ENCODE measurements around the gene HMGXB4. TPM values are rescaled to one million over a fixed set of nuclear protein-coding genes. Genes with fewer than 3 reads are reported as not detected.

Gene HMGXB4
- polyA plus RNA-seq, 1 donor, result 18.6 TPM

- H3K27ac ChIP-seq (ENCODE audit: low read length), result no peak overlapping the region
Measured at GRCh38 chr22:35326854-35327562, 69.7 kb downstream of the HMGXB4 start.

GRCh38 chr22:35327690-35328471 lies 70.6 kb downstream of the HMGXB4 start:
- H3K27ac ChIP-seq (ENCODE audit: low read length), result peak overlapping the region; percentile 73
- no CpG with 5 or more reads among the region's 21 CpGs for WGBS (ENCODE audit: insufficient coverage, low lambda C conversion rate)

More at GRCh38 chr22:35326854-35327562, 69.7 kb downstream of the HMGXB4 start:
- Histone ChIP-seq H3K9me3 (ENCODE audit: control insufficient read depth, low read depth, low read length) (no peaks in the 10 kb centered on the region), H3K4me3 (ENCODE audit: low read length) (no peak overlapping the region), H3K4me1 (ENCODE audit: control insufficient read depth, insufficient read depth, low read length) (peaks cover 28% of the 10 kb centered on the region), H3K27me3 (ENCODE audit: control insufficient read depth, insufficient read depth, low read length) (no peaks in the 10 kb centered on the region), H3K36me3 (ENCODE audit: control insufficient read depth, insufficient read depth, low read length) (peaks cover 76% of the 10 kb centered on the region)
- no peak for DNase-seq
- no CpG with 5 or more reads among the region's 17 CpGs for WGBS (ENCODE audit: insufficient coverage, low lambda C conversion rate)

GRCh38 chr22:35328472-35328885 lies 71.2 kb downstream of the HMGXB4 start:
- Histone ChIP-seq H3K27me3 (ENCODE audit: control insufficient read depth, insufficient read depth, low read length) (no peaks in the 10 kb centered on the region), H3K9me3 (ENCODE audit: control insufficient read depth, low read depth, low read length) (no peaks in the 10 kb centered on the region), H3K36me3 (ENCODE audit: control insufficient read depth, insufficient read depth, low read length) (peaks cover 71% of the 10 kb centered on the region), H3K4me3 (ENCODE audit: low read length) (no peak overlapping the region), H3K27ac (ENCODE audit: low read length) (peak overlapping the region; percentile 73), H3K4me1 (ENCODE audit: control insufficient read depth, insufficient read depth, low read length) (peaks cover 41% of the 10 kb centered on the region)
- peak; percentile 85 to 89 for DNase-seq
- WGBS (ENCODE audit: insufficient coverage, low lambda C conversion rate), result no CpG with 5 or more reads among the region's 15 CpGs

More at GRCh38 chr22:35327690-35328471, 70.6 kb downstream of the HMGXB4 start:
- H3K4me3 ChIP-seq (ENCODE audit: low read length), result no peak overlapping the region
- no peak for DNase-seq
- H3K4me1 ChIP-seq (ENCODE audit: control insufficient read depth, insufficient read depth, low read length), result peaks cover 35% of the 10 kb centered on the region
- H3K36me3 ChIP-seq (ENCODE audit: control insufficient read depth, insufficient read depth, low read length), result peaks cover 71% of the 10 kb centered on the region
- no peaks in the 10 kb centered on the region for H3K9me3 ChIP-seq (ENCODE audit: control insufficient read depth, low read depth, low read length)
- no peaks in the 10 kb centered on the region for H3K27me3 ChIP-seq (ENCODE audit: control insufficient read depth, insufficient read depth, low read length)

- 73% methylated on average over 5 of the region's 12 CpGs for WGBS (ENCODE audit: insufficient coverage, low lambda C conversion rate)
- DNase-seq, result peak in 1 of 2 donors; percentile 30
- Histone ChIP-seq H3K27ac (ENCODE audit: low read length) (peak overlapping the region; percentile 73), H3K9me3 (ENCODE audit: control insufficient read depth, low read depth, low read length) (no peaks in the 10 kb centered on the region), H3K4me1 (ENCODE audit: control insufficient read depth, insufficient read depth, low read length) (peaks cover 45% of the 10 kb centered on the region), H3K36me3 (ENCODE audit: control insufficient read depth, insufficient read depth, low read length) (peaks cover 71% of the 10 kb centered on the region), H3K27me3 (ENCODE audit: control insufficient read depth, insufficient read depth, low read length) (no peaks in the 10 kb centered on the region), H3K4me3 (ENCODE audit: low read length) (no peak overlapping the region)
Measured at GRCh38 chr22:35329114-35329847, 72.0 kb downstream of the HMGXB4 start.

GRCh38 chr22:35330258-35330861 lies 73.1 kb downstream of the HMGXB4 start:
- peak in 1 of 2 donors; percentile 74 for DNase-seq
- peaks cover 45% of the 10 kb centered on the region for H3K4me1 ChIP-seq (ENCODE audit: control insufficient read depth, insufficient read depth, low read length)
- peak overlapping the region; percentile 70 for H3K27ac ChIP-seq (ENCODE audit: low read length)
- H3K9me3 ChIP-seq (ENCODE audit: control insufficient read depth, low read depth, low read length), result no peaks in the 10 kb centered on the region
- no peak overlapping the region for H3K4me3 ChIP-seq (ENCODE audit: low read length)
- H3K27me3 ChIP-seq (ENCODE audit: control insufficient read depth, insufficient read depth, low read length), result no peaks in the 10 kb centered on the region
- no CpG with 5 or more reads among the region's 16 CpGs for WGBS (ENCODE audit: insufficient coverage, low lambda C conversion rate)
- peaks cover 74% of the 10 kb centered on the region for H3K36me3 ChIP-seq (ENCODE audit: control insufficient read depth, insufficient read depth, low read length)

- H3K9me3 ChIP-seq (ENCODE audit: control insufficient read depth, low read depth, low read length), result no peaks in the 10 kb centered on the region
- no peak overlapping the region for H3K4me3 ChIP-seq (ENCODE audit: low read length)
- WGBS (ENCODE audit: insufficient coverage, low lambda C conversion rate), result no CpG with 5 or more reads among the region's 6 CpGs
- peaks cover 45% of the 10 kb centered on the region for H3K4me1 ChIP-seq (ENCODE audit: control insufficient read depth, insufficient read depth, low read length)
- DNase-seq, result peak; percentile 74 to 89
- peaks cover 74% of the 10 kb centered on the region for H3K36me3 ChIP-seq (ENCODE audit: control insufficient read depth, insufficient read depth, low read length)
- H3K27me3 ChIP-seq (ENCODE audit: control insufficient read depth, insufficient read depth, low read length), result no peaks in the 10 kb centered on the region
- peak overlapping the region; percentile 84 for H3K27ac ChIP-seq (ENCODE audit: low read length)
Measured at GRCh38 chr22:35332278-35332677, 75.0 kb downstream of the HMGXB4 start.

GRCh38 chr22:35333220-35333619 lies 75.9 kb downstream of the HMGXB4 start:
- peaks cover 39% of the 10 kb centered on the region for H3K4me1 ChIP-seq (ENCODE audit: control insufficient read depth, insufficient read depth, low read length)
- no peak overlapping the region for H3K4me3 ChIP-seq (ENCODE audit: low read length)
- no peaks in the 10 kb centered on the region for H3K9me3 ChIP-seq (ENCODE audit: control insufficient read depth, low read depth, low read length)
- peak overlapping the region; percentile 84 for H3K27ac ChIP-seq (ENCODE audit: low read length)
- peaks cover 74% of the 10 kb centered on the region for H3K36me3 ChIP-seq (ENCODE audit: control insufficient read depth, insufficient read depth, low read length)
- H3K27me3 ChIP-seq (ENCODE audit: control insufficient read depth, insufficient read depth, low read length), result no peaks in the 10 kb centered on the region
- WGBS (ENCODE audit: insufficient coverage, low lambda C conversion rate), result no CpG with 5 or more reads among the region's 7 CpGs
- no peak for DNase-seq

- no CpG with 5 or more reads among the region's 9 CpGs for WGBS (ENCODE audit: insufficient coverage, low lambda C conversion rate)
- peaks cover 77% of the 10 kb centered on the region for H3K36me3 ChIP-seq (ENCODE audit: control insufficient read depth, insufficient read depth, low read length)
- no peaks in the 10 kb centered on the region for H3K9me3 ChIP-seq (ENCODE audit: control insufficient read depth, low read depth, low read length)
- H3K27ac ChIP-seq (ENCODE audit: low read length), result no peak overlapping the region
- H3K4me1 ChIP-seq (ENCODE audit: control insufficient read depth, insufficient read depth, low read length), result peaks cover 33% of the 10 kb centered on the region
- H3K4me3 ChIP-seq (ENCODE audit: low read length), result no peak overlapping the region
- no peaks in the 10 kb centered on the region for H3K27me3 ChIP-seq (ENCODE audit: control insufficient read depth, insufficient read depth, low read length)
- DNase-seq, result no peak
Measured at GRCh38 chr22:35334004-35334403, 76.7 kb downstream of the HMGXB4 start.

GRCh38 chr22:35335468-35335867 lies 78.2 kb downstream of the HMGXB4 start:
- no CpG with 5 or more reads among the region's 7 CpGs for WGBS (ENCODE audit: insufficient coverage, low lambda C conversion rate)
- Histone ChIP-seq H3K4me1 (ENCODE audit: control insufficient read depth, insufficient read depth, low read length) (peaks cover 28% of the 10 kb centered on the region), H3K27ac (ENCODE audit: low read length) (no peak overlapping the region), H3K9me3 (ENCODE audit: control insufficient read depth, low read depth, low read length) (no peaks in the 10 kb centered on the region), H3K4me3 (ENCODE audit: low read length) (no peak overlapping the region), H3K36me3 (ENCODE audit: control insufficient read depth, insufficient read depth, low read length) (peaks cover 81% of the 10 kb centered on the region), H3K27me3 (ENCODE audit: control insufficient read depth, insufficient read depth, low read length) (no peaks in the 10 kb centered on the region)
- no peak for DNase-seq
